Coronary artery (tissue), 2 donors: ENCODE data around the gene DCTN4.
A peak's percentile ranks its signal among the peaks of the same experiment; 100 is the strongest.

Experiments
- DNase-seq: peaks from one replicate; pipeline ENCODE4 v3.0.0-alpha.2; 2017; ENCODE audit warnings: low spot score
- H3K27ac ChIP-seq, 2 donors: fragments of 200-600 bp; sonication (generic); one replicate each; pipeline ENCODE4 v1.5.1; 2016 to 2019
- H3K4me3 ChIP-seq: fragments of 200-600 bp; sonication (generic); 2 replicates; pipeline ENCODE4 v1.5.1; 2016; ENCODE audit warnings: mild to moderate bottlenecking, moderate library complexity
- CTCF ChIP-seq: fragments of 200-600 bp; sonication (generic); IDR thresholded peaks from one replicate; pipeline ENCODE4 v1.5.1; 2019; ENCODE audit warnings: antibody characterized with exemption

The DCTN4 gene

DNA sequence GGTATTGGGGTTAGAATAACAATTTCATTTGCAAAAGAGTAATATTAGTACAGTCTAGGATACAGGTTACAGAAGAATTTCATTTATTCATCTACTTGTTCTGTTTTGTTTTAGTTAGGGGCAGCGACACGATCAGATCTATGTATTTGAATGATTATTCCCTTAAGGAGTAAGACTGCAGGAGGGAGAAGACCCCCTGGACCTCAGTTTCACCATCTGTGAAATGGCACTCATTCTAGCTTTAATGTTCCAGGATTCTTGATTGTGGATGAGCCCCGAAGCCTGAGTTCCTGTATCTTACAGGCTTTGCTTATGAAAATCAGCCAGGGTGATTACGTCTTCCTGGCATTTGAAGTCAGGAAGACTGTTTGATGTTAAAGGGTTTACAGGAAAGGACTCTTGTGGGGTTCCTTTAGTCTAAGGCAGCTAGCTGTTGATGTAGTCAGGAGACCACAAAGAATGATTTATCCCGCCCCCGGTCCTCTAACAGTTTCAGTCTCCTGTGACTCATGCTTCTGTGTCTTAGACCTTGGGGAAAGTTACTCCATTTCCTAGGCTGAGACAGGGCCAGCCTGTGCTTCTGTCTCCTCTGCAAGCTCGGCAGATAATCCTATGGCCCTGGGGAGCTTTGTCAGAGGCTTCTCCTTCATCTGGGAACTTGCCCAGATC lies 31.3 kb upstream of the DCTN4 start:
- TF ChIP-seq CTCF, result no peak
- Histone ChIP-seq H3K27ac (peak overlapping the region in 1 of 2 donors; percentile 74), H3K4me3 (peak overlapping the region; percentile 27)
- DNase-seq, result peak; percentile 72

DNA sequence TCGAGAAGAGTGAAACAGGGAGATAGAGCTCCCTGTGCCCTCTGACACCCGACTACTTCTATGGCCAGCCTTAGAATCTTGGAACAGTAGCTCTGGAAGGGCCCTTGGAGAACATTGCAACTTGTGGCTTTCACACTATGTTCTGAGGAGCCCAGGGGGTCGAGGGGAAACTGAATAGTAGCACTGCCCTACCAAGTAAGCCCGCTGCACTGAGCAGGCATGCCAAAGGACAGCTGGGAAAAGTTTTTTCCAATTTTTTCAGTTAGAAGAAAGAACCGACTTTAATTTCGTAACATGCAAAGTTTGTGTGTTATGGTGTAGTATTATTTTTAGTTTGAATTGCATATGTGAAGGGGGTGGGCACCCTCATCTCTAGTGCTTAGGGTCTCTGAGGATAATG lies 30.6 kb upstream of the DCTN4 start:
- DNase-seq, result no peak
- peak overlapping the region in 1 of 2 donors; percentile 74 for H3K27ac ChIP-seq
- H3K4me3 ChIP-seq, result no peak overlapping the region
- TF ChIP-seq CTCF, result no peak

DNA sequence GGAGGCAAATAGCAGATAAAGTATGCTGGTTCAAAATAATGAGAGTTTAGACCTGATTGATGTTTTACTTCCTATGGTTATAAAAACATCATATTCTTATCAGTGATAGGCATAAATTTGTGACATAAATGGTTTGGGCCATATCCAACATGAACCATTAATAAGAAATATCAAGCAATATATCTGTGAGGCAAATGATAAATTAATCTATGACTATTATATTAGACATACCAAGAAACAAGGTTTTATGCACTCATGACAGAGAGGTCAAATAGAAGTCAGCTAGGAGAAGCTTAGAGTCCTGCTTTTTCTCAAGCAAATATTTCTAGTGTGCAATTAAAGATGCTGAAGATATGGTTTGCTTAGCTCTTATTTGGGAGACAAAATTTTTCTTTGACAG lies 30.2 kb upstream of the DCTN4 start:
- TF ChIP-seq CTCF, result no peak
- H3K27ac ChIP-seq, result no peak overlapping the region
- no peak for DNase-seq
- H3K4me3 ChIP-seq, result no peak overlapping the region

GRCh38 chr5:150787656-150788055 lies 28.8 kb upstream of the DCTN4 start:
- no peak for DNase-seq
- H3K4me3 ChIP-seq, result no peak overlapping the region
- TF ChIP-seq CTCF, result no peak
- H3K27ac ChIP-seq, result peak overlapping the region in 1 of 2 donors; percentile 33

- Histone ChIP-seq H3K4me3 (no peak overlapping the region), H3K27ac (no peak overlapping the region)
- TF ChIP-seq CTCF, result no peak
Measured at GRCh38 chr5:150786876-150787275, 28.1 kb upstream of the DCTN4 start.

DNA sequence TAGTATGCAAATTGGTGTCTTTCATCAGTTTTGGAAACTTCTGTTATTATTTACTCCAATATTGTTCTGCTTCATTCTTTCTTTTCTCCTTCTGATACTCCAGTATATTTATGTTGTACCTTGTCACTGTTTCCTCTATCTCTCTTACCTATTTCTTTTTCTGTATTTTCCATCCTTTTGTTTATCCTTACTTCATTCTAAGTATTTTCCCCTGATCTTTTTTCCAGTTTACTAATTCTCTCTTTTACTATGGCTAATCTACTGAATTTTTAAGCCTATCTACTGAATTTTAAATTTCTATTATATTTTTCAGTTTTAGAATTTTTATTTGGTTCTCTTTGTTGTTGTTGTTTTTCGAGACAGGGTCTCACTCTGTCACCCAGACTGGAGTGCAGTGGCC lies 27.1 kb upstream of the DCTN4 start:
- Histone ChIP-seq H3K4me3 (no peak overlapping the region), H3K27ac (no peak overlapping the region)
- no peak for DNase-seq
- no peak for TF ChIP-seq CTCF

More at GRCh38 chr5:150786876-150787275, 28.1 kb upstream of the DCTN4 start:
- DNase-seq, result no peak

DNA sequence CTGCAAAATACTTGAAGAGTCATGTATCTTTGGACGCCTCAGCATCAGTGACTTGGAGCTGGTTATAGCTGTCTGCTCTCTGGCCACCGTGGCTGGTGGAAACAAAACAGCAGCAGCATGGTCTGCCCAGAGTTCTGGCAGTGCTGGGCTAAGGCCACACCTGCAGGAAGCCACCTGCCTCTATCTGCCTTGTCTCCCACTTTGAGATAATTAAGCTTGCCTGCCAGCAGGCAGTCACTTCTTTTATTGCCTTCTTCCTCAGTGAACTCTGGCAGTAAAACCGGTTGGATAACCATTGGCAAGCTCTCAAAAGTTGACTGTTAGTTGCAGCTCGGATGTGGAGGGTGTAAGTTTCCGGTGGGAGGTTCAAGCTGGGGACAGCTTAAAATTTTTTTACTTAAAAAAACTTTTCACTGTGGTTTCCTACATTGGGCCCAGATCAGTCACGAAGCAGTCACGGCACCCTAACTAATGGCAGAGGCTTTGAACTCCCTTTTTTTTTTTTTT lies 24.7 kb upstream of the DCTN4 start:
- no peak for TF ChIP-seq CTCF
- Histone ChIP-seq H3K27ac (peak overlapping the region; percentile 89 to 95), H3K4me3 (peak overlapping the region; percentile 86)
- no peak for DNase-seq
